ELR (cell line): ENCODE measurements around the gene SCD5.

Experiments
- DNase-seq: peaks from one replicate; pipeline ENCODE4 v3.0.0-alpha.2; 2015; ENCODE audit warnings: low read depth

SCD5 gene

GRCh38 chr4:82588771-82589270 lies 209.8 kb downstream of the SCD5 start:
- DNase-seq = no peak

- no peak for DNase-seq
Measured at GRCh38 chr4:82587826-82588540, 210.6 kb downstream of the SCD5 start.

DNA sequence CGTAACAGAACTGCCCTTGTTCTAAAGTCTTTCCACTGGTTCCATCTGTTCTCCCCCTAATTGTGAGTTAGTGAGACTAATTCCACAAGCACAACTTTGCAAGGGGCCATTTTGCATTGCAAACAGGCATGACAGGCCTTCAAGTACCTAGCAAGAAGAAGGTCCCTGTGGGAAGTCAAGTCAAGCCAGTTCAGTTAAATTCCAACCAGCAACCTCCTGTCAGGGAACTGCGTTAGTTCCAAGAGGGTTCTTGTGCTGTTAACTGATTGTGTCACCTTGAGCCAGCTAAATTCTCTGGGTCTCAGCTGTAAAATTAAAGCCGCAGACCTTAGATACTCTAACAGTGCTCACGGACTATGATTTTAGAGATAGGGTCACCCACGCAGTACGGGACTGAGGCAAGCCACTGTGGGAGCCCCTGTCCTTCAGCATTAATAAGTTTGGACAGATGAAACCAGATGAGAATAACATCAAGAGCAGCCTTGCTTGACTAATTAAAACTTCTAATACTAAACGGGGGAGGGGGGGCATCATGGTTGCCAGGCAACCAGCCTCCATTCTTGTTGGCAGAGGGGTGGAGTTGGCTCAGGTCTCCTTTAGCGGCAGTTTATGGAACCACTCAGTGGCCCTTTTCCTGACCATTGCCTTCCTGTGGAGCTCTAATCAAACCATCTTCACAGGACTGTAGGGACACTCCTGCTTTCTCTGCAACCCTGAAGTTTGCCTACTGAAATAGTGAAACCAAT lies 212.7 kb downstream of the SCD5 start:
- DNase-seq = no peak

DNA sequence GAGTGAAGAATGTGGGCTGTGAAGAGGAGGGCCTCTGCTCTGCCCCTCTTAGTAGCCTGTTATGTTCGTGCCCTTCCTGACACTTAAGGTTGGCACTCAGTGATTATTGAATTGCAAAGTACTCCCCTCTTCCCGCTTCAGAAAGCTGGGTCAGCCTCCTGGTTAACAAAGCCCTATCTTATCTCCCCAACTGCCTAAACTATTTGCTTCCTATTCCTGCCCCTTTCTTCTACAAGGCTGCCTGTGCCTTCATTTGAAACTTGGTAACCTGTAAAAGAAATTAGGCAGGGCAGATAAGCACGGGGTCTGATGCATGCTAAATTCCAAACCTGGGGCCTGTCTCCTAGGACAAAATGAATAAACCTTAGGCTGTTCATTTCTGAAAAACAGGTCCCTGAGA lies 213.7 kb downstream of the SCD5 start:
- no peak for DNase-seq

DNA sequence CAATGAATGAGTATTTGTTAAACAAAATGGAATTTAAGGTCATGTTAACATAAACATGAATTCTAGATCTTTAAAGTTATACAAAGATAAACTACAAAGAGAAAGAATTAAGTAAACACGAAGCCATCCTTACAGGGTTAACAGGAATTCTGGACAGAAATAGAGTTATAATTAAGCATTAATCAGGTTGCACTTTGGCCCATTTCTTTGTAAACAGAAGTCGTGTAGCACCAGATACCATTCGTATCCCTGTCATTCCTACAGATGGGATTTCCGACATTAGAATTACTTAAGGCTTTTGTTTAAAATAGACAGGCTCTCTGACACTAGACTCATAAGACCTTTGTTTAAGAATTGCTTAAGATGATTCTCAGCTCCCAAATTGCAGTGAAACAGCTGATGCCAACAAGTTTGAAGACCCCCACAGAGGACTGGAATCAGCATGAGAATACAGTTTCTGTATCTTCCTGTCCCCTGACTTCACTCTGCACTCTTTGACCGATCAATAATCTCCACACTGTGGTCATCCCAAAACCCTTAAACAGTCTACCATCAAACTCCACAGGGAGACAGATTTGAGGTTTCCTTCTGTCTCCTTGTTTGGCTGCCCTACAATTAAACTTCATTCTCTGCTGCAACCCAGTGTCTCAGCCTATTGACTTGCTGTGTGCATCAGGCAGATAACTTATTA lies 214.6 kb downstream of the SCD5 start:
- DNase-seq = no peak

DNA sequence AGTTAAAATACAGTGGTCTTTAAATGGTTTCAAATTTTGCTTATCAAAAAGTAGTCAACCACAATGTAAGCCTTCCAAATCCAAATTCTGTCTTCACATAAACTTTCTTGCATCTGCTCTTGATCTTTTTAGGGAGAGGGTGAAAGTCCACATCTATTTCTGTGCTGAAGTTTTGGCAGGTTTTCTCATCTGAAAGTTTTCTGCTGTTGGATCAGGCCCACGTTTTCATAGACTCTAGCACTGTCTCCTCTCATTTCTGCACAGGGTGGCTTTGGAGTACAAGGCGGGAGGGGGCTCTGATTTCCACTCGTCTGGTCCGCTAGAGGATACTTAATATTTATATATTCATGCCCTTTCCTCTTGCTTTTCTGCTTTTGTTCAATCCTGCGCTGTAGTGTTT lies 218.7 kb downstream of the SCD5 start:
- no peak for DNase-seq
